ENCODE data around the gene CA10.

GRCh38 chr17:51873302-51873701, 285.2 kb downstream of the CA10 start:
- TF ChIP-seq CTCF (conservative IDR thresholded peaks at IDR 0.05 in 1 of 2, IDR thresholded peaks at IDR 0.05 in 1 of 2; ENCODE audit: low read depth in 1 of 2, low read length in 2 of 2) (no peak), EZH2 (IDR thresholded peaks at IDR 0.05; ENCODE audit: low read length, missing control alignments) (no peak)
